HG03571 (cell line): ENCODE results near the gene NTRK1.

Experiments
- ATAC-seq: cut with Tn5 transposase; IDR thresholded peaks from one replicate; pipeline ENCODE4 v1.9.1; 2021; ENCODE audit not compliant: unreplicated experiment

Gene NTRK1

GRCh38 chr1:156930483-156930882 lies 69.8 kb downstream of the NTRK1 start:
- no peak for ATAC-seq
